ENCODE data around the gene TRERF1.

- no peak for TF ChIP-seq CTCF (IDR thresholded peaks at IDR 0.05)
- no peak for TF ChIP-seq TP53 (CRISPR knock-in tag; IDR thresholded peaks at IDR 0.05)
- TF ChIP-seq CREM (CRISPR knock-in tag; IDR thresholded peaks at IDR 0.05): no peak
- no peak for TF ChIP-seq ATF6 (CRISPR knock-in tag; IDR thresholded peaks at IDR 0.05)
- TF ChIP-seq IRF1 (CRISPR knock-in tag; IDR thresholded peaks at IDR 0.05): no peak
- no peak for TF ChIP-seq IRF2 (CRISPR knock-in tag; IDR thresholded peaks at IDR 0.05; ENCODE audit: borderline replicate concordance, low read depth)
- no peak for TF ChIP-seq ETV6 (CRISPR knock-in tag; IDR thresholded peaks at IDR 0.05)
- no peak for TF ChIP-seq ZNF512 (CRISPR knock-in tag; IDR thresholded peaks at IDR 0.05; ENCODE audit: borderline replicate concordance)
- no peak for TF ChIP-seq KAT7 (CRISPR knock-in tag; IDR thresholded peaks at IDR 0.05; ENCODE audit: borderline replicate concordance)
- no peak for TF ChIP-seq NFYB (CRISPR knock-in tag; conservative IDR thresholded peaks at IDR 0.05; ENCODE audit: low read depth)
- no peak for TF ChIP-seq ATF2 (CRISPR knock-in tag; IDR thresholded peaks at IDR 0.05; ENCODE audit: borderline replicate concordance, low read depth)
- TF ChIP-seq MAX (CRISPR knock-in tag; IDR thresholded peaks at IDR 0.05): no peak
- TF ChIP-seq OVOL2 (CRISPR knock-in tag; IDR thresholded peaks at IDR 0.05; ENCODE audit: borderline replicate concordance): no peak
Observed at GRCh38 chr6:42203183-42203582, 248.5 kb downstream of the TRERF1 start.

Measured in WTC11 (cell line).